Sigmoid colon (tissue), 4 donors: ENCODE results near the gene CCN2.

Experiments used
- CTCF ChIP-seq, 4 experiments: fragments of 450-650 bp in 3 of 4; fragments of 200-600 bp in 1 of 4; IDR thresholded peaks; one replicate each; pipeline ENCODE4 v1.5.1; 2016 to 2019; ENCODE audit warnings: antibody characterized with exemption in 4 of 4, mild to moderate bottlenecking in 3 of 4, moderate library complexity in 2 of 4
- EP300 ChIP-seq, 4 donors: sonication (generic); formaldehyde crosslinking; IDR thresholded peaks; one replicate each; pipeline ENCODE4 v1.6.1; 2017; ENCODE audit warnings: antibody characterized with exemption in 4 of 4
- POLR2A ChIP-seq, 2 donors: fragments of 450-650 bp; IDR thresholded peaks; one replicate each; pipeline ENCODE4 v1.6.1; 2016; ENCODE audit warnings: antibody characterized with exemption in 2 of 2, mild to moderate bottlenecking in 2 of 2, moderate library complexity in 2 of 2
- POLR2AphosphoS5 ChIP-seq, 4 donors: sonication (generic); formaldehyde crosslinking; IDR thresholded peaks; one replicate each; pipeline ENCODE4 v1.6.1; 2017; ENCODE audit warnings: antibody characterized with exemption in 4 of 4

GRCh38 chr6:131967948-131968347 is 16.8 kb upstream of the CCN2 start:
- TF ChIP-seq POLR2A (IDR thresholded peaks at IDR 0.05) (no peak), CTCF (IDR thresholded peaks at IDR 0.05) (no peak), POLR2AphosphoS5 (IDR thresholded peaks at IDR 0.05) (no peak), EP300 (IDR thresholded peaks at IDR 0.05) (no peak)
